Small intestine (tissue), 7 donors: ENCODE results near the gene GLG1. TPM values are rescaled to one million over a fixed set of nuclear protein-coding genes. Genes with fewer than 3 reads are reported as not detected.
"Not testable (repeated sequence)": the region's sequence is repeated elsewhere in the genome, so short reads cannot be mapped to it uniquely, and the experiment has no call there.

ENCODE experiments used
- DNase-seq, 2 donors: peaks; one replicate each; pipeline versions ENCODE4 v3.0.0 to v3.0.0-alpha.2; 2013
- FAIRE-seq: peaks from 2 replicates; lab custom pipeline; 2012; peaks lifted over from hg19 to GRCh38; lab: Jason Lieb, UNC
- H3K27ac ChIP-seq, 3 donors: one replicate each; pipeline ENCODE4 v1.5.1; 2013; ENCODE audit warnings: low read length in 2 of 3, mild to moderate bottlenecking in 2 of 3, control low read depth in 1 of 3, inconsistent platforms in 1 of 3, low read depth in 1 of 3, moderate library complexity in 1 of 3
- H3K27me3 ChIP-seq, 3 donors: one replicate each; pipeline ENCODE4 v1.6.1; 2013; ENCODE audit warnings: low read length in 3 of 3, inconsistent platforms in 1 of 3; ENCODE audit not compliant: control insufficient read depth in 3 of 3, insufficient read depth in 3 of 3
- H3K36me3 ChIP-seq, 3 donors: one replicate each; pipeline ENCODE4 v1.6.1; 2013; ENCODE audit warnings: low read length in 3 of 3, inconsistent platforms in 1 of 3, low read depth in 1 of 3, mild to moderate bottlenecking in 1 of 3, moderate library complexity in 1 of 3; ENCODE audit not compliant: control insufficient read depth in 3 of 3, insufficient read depth in 2 of 3
- H3K4me1 ChIP-seq, 3 donors: one replicate each; pipeline ENCODE4 v1.6.1; 2013; ENCODE audit warnings: low read length in 2 of 3, inconsistent platforms in 1 of 3, low read depth in 1 of 3, mild to moderate bottlenecking in 1 of 3, moderate library complexity in 1 of 3; ENCODE audit not compliant: control insufficient read depth in 3 of 3, insufficient read depth in 2 of 3
- H3K4me3 ChIP-seq, 3 donors: one replicate each; pipeline ENCODE4 v1.5.1; 2013; ENCODE audit warnings: low read length in 3 of 3, control low read depth in 1 of 3, inconsistent platforms in 1 of 3, low read depth in 1 of 3, mild to moderate bottlenecking in 1 of 3, moderate library complexity in 1 of 3
- H3K9me3 ChIP-seq, 2 donors: one replicate each; pipeline ENCODE4 v1.6.1; 2013; ENCODE audit warnings: low read depth in 1 of 2, low read length in 1 of 2; ENCODE audit not compliant: control insufficient read depth in 2 of 2, insufficient read depth in 1 of 2
- WGBS, 3 donors: extraction: QIAGEN DNeasy Blood & Tissue Kit; methylation state at CpG; one replicate each; pipeline ENCODE4 v1.1.7; 2013; 5-methylcytosine and 5-hydroxymethylcytosine counted together
- polyA plus RNA-seq, 4 donors: library from polyadenylated mRNA; stranded (reverse) in 3 of 4; unstranded in 1 of 4; fragments of 200-250 nt in 3 of 4; fragments of 120-200 nt in 1 of 4; gene quantifications; one replicate each; pipeline versions ENCODE4 v1.2.1 to v1.2.3, GENCODE V29; 2013
- donor health status: healthy with polysubstance abuse.
- donor health status: control.
- donor health status: control.
- donor health status: Bipolar disorder and iron deficiency.
- donor health status: healthy.

GLG1 gene
- polyA plus RNA-seq, 4 donors, result 12.2 to 102 (median 28.2) TPM

DNA sequence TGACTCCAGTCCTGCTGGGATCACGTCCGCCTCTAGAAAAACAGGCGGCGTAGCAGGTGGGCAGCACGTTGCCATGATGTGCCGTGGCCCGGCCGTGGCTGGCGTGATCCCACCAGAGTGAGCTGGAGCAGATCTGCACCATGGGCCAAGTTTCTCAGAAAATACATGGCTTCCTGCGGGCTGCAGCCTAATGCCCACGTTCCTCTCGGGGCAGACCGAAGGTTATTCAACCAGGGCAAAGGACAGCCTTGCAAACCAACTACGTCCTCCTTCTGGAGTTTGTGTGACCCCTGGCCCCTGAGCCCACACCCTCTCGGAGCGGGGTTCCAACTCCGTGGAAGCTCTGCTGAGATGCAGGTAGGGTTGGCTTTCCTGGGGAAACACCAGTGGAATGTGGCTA is 184.8 kb downstream of the GLG1 start:
- H3K4me3 ChIP-seq, H3K36me3 ChIP-seq, DNase-seq, H3K4me1 ChIP-seq, H3K27ac ChIP-seq, FAIRE-seq, H3K27me3 ChIP-seq, H3K9me3 ChIP-seq: not testable (repeated sequence)
- WGBS, 3 donors, result 39 to 81% (median 67%) methylated on average over 5 to 6 of the region's 17 CpGs

DNA sequence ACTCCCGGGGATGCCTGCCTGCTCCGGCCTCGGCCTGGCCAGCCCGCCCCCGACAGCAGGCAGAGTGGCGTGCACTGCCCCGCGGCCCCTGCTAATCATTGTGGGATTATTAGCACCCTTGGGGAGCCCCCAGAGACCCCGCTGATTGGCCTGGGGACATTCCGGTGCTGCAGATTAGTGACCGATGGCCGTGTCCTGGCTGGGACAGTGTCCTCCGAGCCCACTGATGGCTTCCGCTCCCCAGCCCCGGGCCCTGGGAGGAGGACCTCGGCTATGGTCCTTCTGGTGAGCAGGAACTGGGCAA is 185.5 kb downstream of the GLG1 start:
- 70 to 83% (median 80%) methylated on average over 5 to 9 of the region's 16 CpGs for WGBS, 3 donors
- DNase-seq, H3K36me3 ChIP-seq, H3K4me3 ChIP-seq, H3K4me1 ChIP-seq, FAIRE-seq, H3K27me3 ChIP-seq, H3K9me3 ChIP-seq, H3K27ac ChIP-seq: not testable (repeated sequence)

DNA sequence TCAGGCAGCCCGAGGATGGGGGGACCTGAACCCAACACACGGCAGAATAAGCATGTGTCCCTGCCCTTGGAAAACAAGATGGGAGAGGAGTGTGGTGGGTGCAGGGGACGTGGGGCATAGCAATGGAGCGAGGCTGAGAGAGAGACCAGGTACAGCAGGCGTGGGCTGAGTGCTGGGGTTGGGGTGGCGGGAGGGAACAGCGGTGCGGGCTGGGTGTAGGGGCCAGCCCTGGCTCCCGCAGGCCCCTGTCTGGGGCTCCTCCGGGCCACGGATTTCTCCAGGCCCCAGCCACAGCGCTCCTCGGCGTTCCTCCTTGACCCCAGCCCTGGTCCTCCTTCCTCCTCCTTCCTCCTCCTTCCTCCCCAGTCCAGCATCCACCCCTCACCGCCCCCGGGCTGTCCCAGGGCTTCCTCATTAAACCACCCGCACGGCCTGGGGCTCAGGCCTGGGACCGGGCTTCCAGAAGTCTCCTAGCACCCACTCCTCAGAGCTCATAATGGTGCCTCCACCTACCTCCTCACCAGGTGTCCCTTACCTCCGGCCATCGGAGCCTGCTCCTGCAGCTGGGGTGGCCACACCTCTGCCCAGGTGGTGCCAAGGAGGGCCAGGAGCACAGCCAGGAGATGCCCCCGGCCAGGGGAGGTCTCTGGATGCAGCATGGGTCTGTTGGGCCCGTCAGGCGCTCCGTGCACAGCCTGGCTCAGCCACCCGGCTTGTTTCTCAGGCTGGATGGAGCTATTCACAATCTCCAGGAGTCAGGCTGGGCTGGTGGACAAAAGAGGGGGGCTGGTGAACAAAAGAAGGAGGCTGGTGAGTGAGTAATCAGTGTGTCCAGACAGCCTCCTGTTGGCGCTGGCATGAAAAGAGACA is 186.1 kb downstream of the GLG1 start, which contains the start of gene CLEC18B:
CLEC18B (minus strand) TSS at position 867 of the 870 bp plus-strand sequence; CDS start at position 659, 208 bp downstream.
- H3K9me3 ChIP-seq, DNase-seq, H3K27ac ChIP-seq, H3K27me3 ChIP-seq, H3K4me1 ChIP-seq, H3K4me3 ChIP-seq, FAIRE-seq, H3K36me3 ChIP-seq: not testable (repeated sequence)
- 20 to 80% (median 48%) methylated on average over 2 to 6 of the region's 27 CpGs for WGBS, 3 donors

- H3K4me1 ChIP-seq, DNase-seq, H3K4me3 ChIP-seq, H3K27me3 ChIP-seq, FAIRE-seq, H3K36me3 ChIP-seq, H3K9me3 ChIP-seq, H3K27ac ChIP-seq: not testable (repeated sequence)
- WGBS, 3 donors, result 37 to 73% (median 72%) methylated on average over 5 to 10 of the region's 14 CpGs
Measured at GRCh38 chr16:74419811-74420210, 187.1 kb downstream of the GLG1 start.

GRCh38 chr16:74417897-74418296 is 189.0 kb downstream of the GLG1 start:
- 93 to 97% (median 96%) methylated on average over 3 to 12 of the region's 15 CpGs for WGBS, 3 donors
- H3K27me3 ChIP-seq, H3K4me3 ChIP-seq, H3K4me1 ChIP-seq, H3K36me3 ChIP-seq, H3K27ac ChIP-seq, FAIRE-seq, H3K9me3 ChIP-seq, DNase-seq: not testable (repeated sequence)

DNA sequence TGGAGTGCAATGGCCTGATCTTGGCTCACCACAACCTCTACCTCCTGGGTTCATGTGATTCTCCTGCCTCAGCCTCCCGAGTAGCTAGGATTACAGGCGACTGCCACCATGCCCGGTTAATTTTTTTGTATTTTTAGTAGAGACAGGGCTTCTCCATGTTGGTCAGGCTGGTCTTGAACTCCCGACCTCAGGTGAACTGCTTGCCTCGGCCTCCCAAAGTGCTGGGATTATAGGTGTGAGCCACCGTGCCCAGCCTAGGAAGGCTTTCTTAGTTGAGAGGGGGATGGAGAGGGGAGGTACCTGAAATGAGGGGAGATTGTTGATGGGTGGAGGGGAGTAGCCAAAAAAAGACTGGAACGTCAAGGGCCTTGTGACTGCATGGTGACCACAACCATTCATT is 193.0 kb downstream of the GLG1 start:
- not testable (repeated sequence) for H3K36me3 ChIP-seq, H3K27ac ChIP-seq, H3K27me3 ChIP-seq, H3K4me3 ChIP-seq, H3K9me3 ChIP-seq, H3K4me1 ChIP-seq, DNase-seq, FAIRE-seq
- 84 to 88% (median 86%) methylated on average over 7 of the region's 7 CpGs for WGBS, 3 donors

- not testable (repeated sequence) for H3K36me3 ChIP-seq, H3K4me3 ChIP-seq, H3K9me3 ChIP-seq, H3K27ac ChIP-seq, DNase-seq, FAIRE-seq, H3K27me3 ChIP-seq, H3K4me1 ChIP-seq
- 87 to 91% (median 87%) methylated on average over 8 to 9 of the region's 9 CpGs for WGBS, 3 donors
Measured at GRCh38 chr16:74413485-74413884, 193.4 kb downstream of the GLG1 start.

GRCh38 chr16:74412775-74413390 is 194.0 kb downstream of the GLG1 start:
- H3K4me3 ChIP-seq, FAIRE-seq, DNase-seq, H3K27ac ChIP-seq, H3K27me3 ChIP-seq, H3K4me1 ChIP-seq, H3K9me3 ChIP-seq, H3K36me3 ChIP-seq: not testable (repeated sequence)
- WGBS, 3 donors, result 78 to 90% (median 85%) methylated on average over 6 to 8 of the region's 10 CpGs
